Smooth muscle cell (in vitro differentiated cells): ENCODE measurements around the gene ZNF550. TPM values are rescaled to one million over a fixed set of nuclear protein-coding genes. Genes with fewer than 3 reads are reported as not detected.

Source experiments
- DNase-seq: peaks from one replicate; lab custom pipeline; 2025; ENCODE audit not compliant: unreplicated experiment; lab: John Stamatoyannopoulos, UW
- H2AFZ ChIP-seq: fragments of 200-600 bp; sonication (generic); 2 replicates; pipeline ENCODE4 v1.6.0; 2016; ENCODE audit warnings: antibody characterized with exemption, low read depth, mild to moderate bottlenecking
- H3F3A ChIP-seq: fragments of 200-600 bp; sonication (generic); 2 replicates; pipeline ENCODE4 v1.6.0; 2017; ENCODE audit warnings: antibody characterized with exemption, low read depth
- H3K27ac ChIP-seq: fragments of 200-600 bp; sonication (generic); 2 replicates; pipeline ENCODE4 v1.5.1; 2016; ENCODE audit warnings: low read depth, mild to moderate bottlenecking
- H3K27me3 ChIP-seq: fragments of 200-600 bp; sonication (generic); 2 replicates; pipeline ENCODE4 v1.6.1; 2016; ENCODE audit warnings: low read depth, mild to moderate bottlenecking
- H3K36me3 ChIP-seq: fragments of 200-600 bp; sonication (generic); 2 replicates; pipeline ENCODE4 v1.5.1; 2016; ENCODE audit warnings: low read depth
- H3K4me1 ChIP-seq: fragments of 200-600 bp; sonication (generic); 2 replicates; pipeline ENCODE4 v1.5.1; 2016; ENCODE audit warnings: low read depth
- H3K4me2 ChIP-seq: fragments of 200-600 bp; sonication (generic); 2 replicates; pipeline ENCODE4 v1.6.0; 2016; ENCODE audit warnings: mild to moderate bottlenecking
- H3K4me3 ChIP-seq: fragments of 200-600 bp; sonication (generic); 2 replicates; pipeline ENCODE4 v1.5.1; 2016; ENCODE audit warnings: mild to moderate bottlenecking
- H3K79me2 ChIP-seq: fragments of 200-600 bp; sonication (generic); 2 replicates; pipeline ENCODE4 v1.6.0; 2016; ENCODE audit warnings: low read depth, mild to moderate bottlenecking
- H3K9ac ChIP-seq: fragments of 200-600 bp; sonication (generic); 2 replicates; pipeline ENCODE4 v1.6.0; 2016; ENCODE audit warnings: low read depth
- H3K9me3 ChIP-seq: fragments of 200-600 bp; sonication (generic); replicated peaks from 2 replicates; pipeline ENCODE4 v1.5.1; 2016; ENCODE audit warnings: low read depth
- H4K20me1 ChIP-seq: fragments of 200-600 bp; sonication (generic); 2 replicates; pipeline ENCODE4 v1.6.0; 2016; ENCODE audit warnings: low read depth
- WGBS: methylation state at CpG from one replicate; pipeline ENCODE4 v1.1.7; 2016; ENCODE audit warnings: low lambda C conversion rate; 5-methylcytosine and 5-hydroxymethylcytosine counted together
- polyA plus RNA-seq: library from polyadenylated mRNA; unstranded; fragments of >200 nt; fragmentation: Nextera tagmentation; extraction: Ambion mirVana; gene quantifications from 2 replicates; pipeline ENCODE4 v1.2.1, GENCODE V29; 2016
- total RNA-seq: library from RNA; depleted of rRNA; stranded (reverse); fragments of >200 nt; gene quantifications from 2 replicates; pipeline ENCODE4 v1.2.3, GENCODE V29; 2014
- TF ChIP-seq, protein P1 (sequence below): fragments of 200-600 bp; sonication (generic); IDR thresholded peaks from 2 replicates; pipeline ENCODE4 v1.5.1; 2017; ENCODE audit warnings: borderline replicate concordance, mild to moderate bottlenecking, antibody characterized with exemption; ENCODE audit not compliant: insufficient read depth, poor library complexity, severe bottlenecking

The ZNF550 gene
- total and polyA plus RNA-seq, 2 experiments from 2014 or later, result 5.1 to 5.9 TPM

DNA sequence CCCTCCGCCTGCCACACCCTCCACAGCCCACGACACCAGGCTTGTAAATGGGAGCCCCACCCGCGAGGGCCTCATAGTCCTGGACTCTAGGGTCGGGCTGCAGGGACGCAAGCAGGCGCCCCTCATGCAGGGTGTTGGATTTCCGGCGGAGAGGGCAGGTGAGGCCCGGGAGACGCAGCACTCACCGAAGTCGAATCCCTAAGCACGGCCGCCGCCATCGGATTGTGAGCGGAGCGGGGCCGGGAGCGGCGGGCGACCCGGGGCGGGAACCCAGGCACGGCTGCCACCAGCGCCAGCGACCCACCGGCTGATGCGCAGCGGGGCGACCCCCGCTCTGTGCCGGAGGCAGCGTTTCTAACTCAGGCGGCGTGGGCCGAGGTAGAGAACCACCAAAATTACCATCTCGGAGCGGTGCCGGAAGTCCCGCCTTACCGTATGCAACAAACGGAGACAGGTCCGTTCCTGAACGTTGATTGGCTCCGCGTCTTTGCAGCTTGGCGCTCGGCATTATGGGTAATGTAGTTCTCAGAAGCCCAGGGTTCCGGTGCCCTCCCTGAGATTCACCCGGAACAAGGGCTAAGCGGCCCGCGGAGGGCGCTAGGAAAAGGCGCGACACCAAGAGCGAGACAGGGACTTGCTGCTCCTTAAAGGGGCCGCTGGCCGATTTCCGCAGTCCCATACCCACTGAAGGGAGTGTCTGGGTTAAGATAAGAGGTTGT is 19.0 kb upstream of the ZNF550 start, which contains the start of gene ZNF416:
TSS of gene ZNF416 (minus strand) at position 425 of the 719 bp plus-strand sequence. CDS start at position 218, 207 bp downstream.
- DNase-seq, result peak; percentile 69
- H3K4me2 ChIP-seq, result peak within 1 kb of the TSS; percentile 85
- TF ChIP-seq, protein P1, sequence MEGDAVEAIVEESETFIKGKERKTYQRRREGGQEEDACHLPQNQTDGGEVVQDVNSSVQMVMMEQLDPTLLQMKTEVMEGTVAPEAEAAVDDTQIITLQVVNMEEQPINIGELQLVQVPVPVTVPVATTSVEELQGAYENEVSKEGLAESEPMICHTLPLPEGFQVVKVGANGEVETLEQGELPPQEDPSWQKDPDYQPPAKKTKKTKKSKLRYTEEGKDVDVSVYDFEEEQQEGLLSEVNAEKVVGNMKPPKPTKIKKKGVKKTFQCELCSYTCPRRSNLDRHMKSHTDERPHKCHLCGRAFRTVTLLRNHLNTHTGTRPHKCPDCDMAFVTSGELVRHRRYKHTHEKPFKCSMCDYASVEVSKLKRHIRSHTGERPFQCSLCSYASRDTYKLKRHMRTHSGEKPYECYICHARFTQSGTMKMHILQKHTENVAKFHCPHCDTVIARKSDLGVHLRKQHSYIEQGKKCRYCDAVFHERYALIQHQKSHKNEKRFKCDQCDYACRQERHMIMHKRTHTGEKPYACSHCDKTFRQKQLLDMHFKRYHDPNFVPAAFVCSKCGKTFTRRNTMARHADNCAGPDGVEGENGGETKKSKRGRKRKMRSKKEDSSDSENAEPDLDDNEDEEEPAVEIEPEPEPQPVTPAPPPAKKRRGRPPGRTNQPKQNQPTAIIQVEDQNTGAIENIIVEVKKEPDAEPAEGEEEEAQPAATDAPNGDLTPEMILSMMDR, result no peak
- peaks cover 12% of the 10 kb centered on the region for H3K79me2 ChIP-seq
- H2AFZ ChIP-seq, result peak within 1 kb of the TSS; percentile 94
- under 1% methylated on average over 62 of the region's 62 CpGs for WGBS
- no peaks in the 10 kb centered on the region for H4K20me1 ChIP-seq
- peaks cover 25% of the 10 kb centered on the region for H3K9me3 ChIP-seq
- peaks cover 27% of the 10 kb centered on the region for H3K36me3 ChIP-seq
- H3F3A ChIP-seq, result no peaks in the 10 kb centered on the region
- peak within 1 kb of the TSS; percentile 84 for H3K4me3 ChIP-seq
- H3K9ac ChIP-seq, result peak within 1 kb of the TSS; percentile 79
- H3K27ac ChIP-seq, result peak within 1 kb of the TSS; percentile 10
- peaks cover 6% of the 10 kb centered on the region for H3K4me1 ChIP-seq
- H3K27me3 ChIP-seq, result no peaks in the 10 kb centered on the region

DNA sequence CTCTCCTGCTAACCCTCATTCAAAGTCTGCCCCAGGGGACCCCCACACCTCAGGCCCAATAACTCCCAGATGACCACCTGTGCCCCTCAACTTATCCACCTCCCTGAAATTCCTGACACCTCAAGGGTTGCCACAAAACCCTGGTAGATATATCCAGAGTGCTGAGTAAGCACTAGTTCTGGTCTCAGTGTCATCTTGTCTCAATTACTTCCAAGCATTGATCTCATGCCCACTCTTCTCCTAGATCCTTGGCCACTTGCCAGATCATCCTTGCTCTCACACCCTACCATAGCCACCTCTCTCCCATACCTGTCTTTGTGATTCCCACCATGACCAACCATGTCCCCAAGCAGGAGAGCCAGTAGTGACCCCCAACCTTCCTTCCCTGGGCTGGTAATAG is 17.0 kb upstream of the ZNF550 start:
- Histone ChIP-seq H3K79me2 (peaks cover 12% of the 10 kb centered on the region), H3K27ac (no peak overlapping the region), H3K27me3 (no peaks in the 10 kb centered on the region), H3K4me2 (no peak overlapping the region), H3K9me3 (peaks cover 45% of the 10 kb centered on the region), H2AFZ (no peak overlapping the region), H3K36me3 (peaks cover 47% of the 10 kb centered on the region), H3F3A (no peaks in the 10 kb centered on the region), H3K4me3 (no peak overlapping the region), H3K9ac (no peak overlapping the region), H4K20me1 (no peaks in the 10 kb centered on the region), H3K4me1 (peaks cover 6% of the 10 kb centered on the region)
- DNase-seq, result no peak
- TF ChIP-seq, protein P1, result no peak

DNA sequence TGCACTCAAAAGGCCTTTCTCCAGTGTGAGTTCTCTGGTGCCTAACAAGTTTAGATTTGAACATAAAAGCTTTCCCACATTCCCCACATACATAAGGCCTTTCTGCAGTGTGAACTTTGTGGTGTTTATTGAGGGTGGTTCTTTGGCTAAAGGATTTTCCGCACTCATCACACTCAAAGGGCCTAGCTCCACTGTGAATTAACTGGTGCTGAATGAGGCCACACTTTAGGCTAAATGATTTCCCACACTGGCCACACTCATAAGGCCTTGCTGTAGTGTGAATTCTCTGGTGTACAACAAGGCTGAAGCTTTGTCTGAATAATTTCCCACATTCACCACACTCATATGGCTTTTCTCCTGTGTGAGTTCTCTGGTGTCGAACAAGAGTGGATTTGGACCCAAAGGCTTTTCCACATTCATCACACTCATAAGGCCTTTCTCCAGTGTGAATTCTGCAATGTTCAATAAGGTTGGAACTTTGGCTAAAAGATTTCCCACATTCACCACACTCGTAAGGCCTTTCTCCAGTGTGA is 12.8 kb upstream of the ZNF550 start:
- Histone ChIP-seq H3K9ac (no peak overlapping the region), H4K20me1 (no peaks in the 10 kb centered on the region), H2AFZ (no peak overlapping the region), H3K4me1 (no peaks in the 10 kb centered on the region), H3K9me3 (peaks cover 52% of the 10 kb centered on the region), H3F3A (no peaks in the 10 kb centered on the region), H3K27ac (no peak overlapping the region), H3K4me3 (no peak overlapping the region), H3K4me2 (no peak overlapping the region), H3K79me2 (peaks cover 3% of the 10 kb centered on the region), H3K27me3 (no peaks in the 10 kb centered on the region), H3K36me3 (peaks cover 52% of the 10 kb centered on the region)
- 99% methylated on average over 3 of the region's 3 CpGs for WGBS
- TF ChIP-seq, protein P1, result no peak
- DNase-seq, result no peak

DNA sequence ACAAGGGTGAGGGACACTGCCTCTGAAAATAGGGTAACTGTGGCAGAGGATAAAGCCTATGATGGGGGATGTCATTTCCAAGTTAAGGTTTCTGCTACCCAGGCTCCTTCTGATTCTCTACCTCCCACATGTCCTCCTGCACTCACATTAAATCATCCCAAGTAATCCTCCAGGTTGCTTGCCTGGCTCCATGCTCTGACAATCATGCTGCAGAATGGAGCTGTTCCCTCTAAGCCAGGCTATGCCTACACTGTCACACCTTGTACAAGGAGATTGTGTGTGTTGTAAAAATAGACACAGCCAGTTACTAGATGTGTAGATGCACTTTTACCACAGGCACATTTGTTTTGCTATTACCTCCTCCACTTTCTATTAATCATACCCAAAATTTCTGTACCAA is 11.0 kb upstream of the ZNF550 start:
- H3K4me1 ChIP-seq, result no peaks in the 10 kb centered on the region
- no peaks in the 10 kb centered on the region for H3F3A ChIP-seq
- H3K27me3 ChIP-seq, result no peaks in the 10 kb centered on the region
- no peak overlapping the region for H2AFZ ChIP-seq
- H4K20me1 ChIP-seq, result no peaks in the 10 kb centered on the region
- TF ChIP-seq, protein P1, result no peak
- no peak overlapping the region for H3K4me3 ChIP-seq
- H3K36me3 ChIP-seq, result peaks cover 44% of the 10 kb centered on the region
- H3K9me3 ChIP-seq, result peaks cover 64% of the 10 kb centered on the region
- no peak for DNase-seq
- H3K27ac ChIP-seq, result no peak overlapping the region
- no peaks in the 10 kb centered on the region for H3K79me2 ChIP-seq
- no peak overlapping the region for H3K9ac ChIP-seq
- no peak overlapping the region for H3K4me2 ChIP-seq
